ENCODE data around the gene RASSF8. TPM values are rescaled to one million over a fixed set of nuclear protein-coding genes. Genes with fewer than 3 reads are reported as not detected.
A peak's percentile ranks its signal among the peaks of the same experiment; 100 is the strongest.

RASSF8 gene
- total RNA-seq, 1 donor from 2014 or later: 50.5 TPM

GRCh38 chr12:25972783-25973182 lies 14.3 kb downstream of the RASSF8 start:
- no peak overlapping the region for H3K4me3 Mint-ChIP-seq
- no peak overlapping the region for H3K27ac Mint-ChIP-seq (ENCODE audit: unreplicated experiment)
- H3K9me3 Mint-ChIP-seq: no peaks in the 10 kb centered on the region
- no peak for DNase-seq (ENCODE audit: low read depth, low spot score)
- H3K4me1 Mint-ChIP-seq: peaks cover 37% of the 10 kb centered on the region
- H3K36me3 Mint-ChIP-seq (ENCODE audit: low read depth): no peaks in the 10 kb centered on the region
- TF ChIP-seq CTCF (conservative IDR thresholded peaks at IDR 0.05): no peak
- H3K27me3 Mint-ChIP-seq (ENCODE audit: low read depth): no peaks in the 10 kb centered on the region

GRCh38 chr12:25975179-25975578 lies 16.7 kb downstream of the RASSF8 start:
- TF ChIP-seq CTCF (conservative IDR thresholded peaks at IDR 0.05): no peak

GRCh38 chr12:25975682-25976081 lies 17.2 kb downstream of the RASSF8 start:
- Mint-ChIP-seq H3K36me3 (ENCODE audit: low read depth) (no peaks in the 10 kb centered on the region), H3K27me3 (ENCODE audit: low read depth) (no peaks in the 10 kb centered on the region), H3K4me3 (no peak overlapping the region), H3K27ac (ENCODE audit: unreplicated experiment) (no peak overlapping the region), H3K4me1 (peaks cover 40% of the 10 kb centered on the region), H3K9me3 (no peaks in the 10 kb centered on the region)
- DNase-seq (ENCODE audit: low read depth, low spot score): no peak
- no peak for TF ChIP-seq CTCF (conservative IDR thresholded peaks at IDR 0.05)

More at GRCh38 chr12:25975179-25975578, 16.7 kb downstream of the RASSF8 start:
- peak overlapping the region; percentile 44 for H3K27ac Mint-ChIP-seq (ENCODE audit: unreplicated experiment)
- H3K36me3 Mint-ChIP-seq (ENCODE audit: low read depth): no peaks in the 10 kb centered on the region
- no peak overlapping the region for H3K4me3 Mint-ChIP-seq
- H3K27me3 Mint-ChIP-seq (ENCODE audit: low read depth): no peaks in the 10 kb centered on the region
- H3K9me3 Mint-ChIP-seq: no peaks in the 10 kb centered on the region
- H3K4me1 Mint-ChIP-seq: peaks cover 39% of the 10 kb centered on the region
- DNase-seq (ENCODE audit: low read depth, low spot score): no peak

GRCh38 chr12:25976289-25976688 lies 17.8 kb downstream of the RASSF8 start:
- H3K9me3 Mint-ChIP-seq: no peaks in the 10 kb centered on the region
- no peaks in the 10 kb centered on the region for H3K36me3 Mint-ChIP-seq (ENCODE audit: low read depth)
- H3K4me1 Mint-ChIP-seq: peaks cover 42% of the 10 kb centered on the region
- H3K27me3 Mint-ChIP-seq (ENCODE audit: low read depth): no peaks in the 10 kb centered on the region
- no peak for TF ChIP-seq CTCF (conservative IDR thresholded peaks at IDR 0.05)
- no peak for DNase-seq (ENCODE audit: low read depth, low spot score)
- no peak overlapping the region for H3K4me3 Mint-ChIP-seq
- no peak overlapping the region for H3K27ac Mint-ChIP-seq (ENCODE audit: unreplicated experiment)

GRCh38 chr12:25977047-25977446 lies 18.6 kb downstream of the RASSF8 start:
- H3K4me3 Mint-ChIP-seq: no peak overlapping the region
- DNase-seq (ENCODE audit: low read depth, low spot score): no peak
- H3K4me1 Mint-ChIP-seq: peaks cover 42% of the 10 kb centered on the region
- no peaks in the 10 kb centered on the region for H3K9me3 Mint-ChIP-seq
- no peaks in the 10 kb centered on the region for H3K27me3 Mint-ChIP-seq (ENCODE audit: low read depth)
- no peaks in the 10 kb centered on the region for H3K36me3 Mint-ChIP-seq (ENCODE audit: low read depth)
- H3K27ac Mint-ChIP-seq (ENCODE audit: unreplicated experiment): no peak overlapping the region
- no peak for TF ChIP-seq CTCF (conservative IDR thresholded peaks at IDR 0.05)

GRCh38 chr12:25979059-25979458 lies 20.6 kb downstream of the RASSF8 start:
- no peak for DNase-seq (ENCODE audit: low read depth, low spot score)
- Mint-ChIP-seq H3K9me3 (no peaks in the 10 kb centered on the region), H3K27me3 (ENCODE audit: low read depth) (no peaks in the 10 kb centered on the region), H3K27ac (ENCODE audit: unreplicated experiment) (no peak overlapping the region), H3K4me1 (peaks cover 38% of the 10 kb centered on the region), H3K4me3 (no peak overlapping the region), H3K36me3 (ENCODE audit: low read depth) (no peaks in the 10 kb centered on the region)
- TF ChIP-seq CTCF (conservative IDR thresholded peaks at IDR 0.05): no peak
